Astrocyte of the cerebellum (primary cell): ENCODE measurements around the gene VRTN.

ENCODE experiments used
- DNase-seq: peaks from one replicate; pipeline ENCODE4 v3.0.0-alpha.2; 2011; ENCODE audit warnings: low read depth
- H3K4me3 ChIP-seq: 2 replicates; pipeline ENCODE4 v1.5.1; 2011; ENCODE audit warnings: mild to moderate bottlenecking, low read depth, low read length, moderate library complexity
- CTCF ChIP-seq: IDR thresholded peaks from 2 replicates; pipeline ENCODE4 v1.5.1; 2012; ENCODE audit warnings: low read length, low read depth, moderate library complexity, mild to moderate bottlenecking; ENCODE audit errors: missing control alignments
- in situ Hi-C: cut with HindIII; loops from 2 replicates; pipeline ENCODE4 v1.10.0; 2017; ENCODE audit warnings: low sequenced_read_pairs

VRTN gene

GRCh38 chr14:74308695-74309094, 39.6 kb upstream of the VRTN start:
- no peak for DNase-seq
- in situ Hi-C loops = no loop called here
- no peak for TF ChIP-seq CTCF
- H3K4me3 ChIP-seq = no peak overlapping the region

- no peak overlapping the region for H3K4me3 ChIP-seq
- no peak for TF ChIP-seq CTCF
- no peak for DNase-seq
- in situ Hi-C loops = no loop called here
Measured at GRCh38 chr14:74309125-74310022, 38.9 kb upstream of the VRTN start.

GRCh38 chr14:74312161-74312560, 36.1 kb upstream of the VRTN start:
- no peak for DNase-seq
- in situ Hi-C loops = no loop called here
- no peak overlapping the region for H3K4me3 ChIP-seq
- no peak for TF ChIP-seq CTCF

- no peak for DNase-seq
- no peak for TF ChIP-seq CTCF
- in situ Hi-C loops = no loop called here
- H3K4me3 ChIP-seq = no peak overlapping the region
Measured at GRCh38 chr14:74313601-74314000, 34.7 kb upstream of the VRTN start.

GRCh38 chr14:74314576-74314975, 33.7 kb upstream of the VRTN start:
- DNase-seq = no peak
- no peak overlapping the region for H3K4me3 ChIP-seq
- in situ Hi-C loops = no loop called here
- no peak for TF ChIP-seq CTCF

GRCh38 chr14:74324931-74325361, 23.3 kb upstream of the VRTN start:
- peak; percentile 40 for DNase-seq
- TF ChIP-seq CTCF = peak; percentile 70
- in situ Hi-C loops = no loop called here
- H3K4me3 ChIP-seq = no peak overlapping the region
